IMR-90 (cell line): ENCODE data around the gene ARHGAP24. TPM values are rescaled to one million over a fixed set of nuclear protein-coding genes. Genes with fewer than 3 reads are reported as not detected.
A peak's percentile ranks its signal among the peaks of the same experiment; 100 is the strongest.

Source experiments
- ATAC-seq: fragments of 200-7000 bp; cut with Tn5 transposase; 2 replicates; pipeline ENCODE4 v1.9.1; 2020; ENCODE audit warnings: low read depth, mild to moderate bottlenecking, moderate library complexity
- BruUV-seq: library from RNA; stranded (reverse); fragments of 400-500 nt; replicated peaks from 2 replicates; lab custom pipeline; 2021; lab: Mats Ljungman, UMichigan
- CTCF ChIA-PET: fragments of 300-600 bp; formaldehyde crosslinking; extraction: SDS; loops from one replicate; lab custom pipeline; 2021; ENCODE audit warnings: antibody characterized with exemption; lab: Yijun Ruan, JAX
- POLR2A ChIA-PET: fragments of 300-600 bp; sonication (Branson Sonifier 250); formaldehyde crosslinking; loops from one replicate; lab custom pipeline; 2022; ENCODE audit warnings: antibody characterized with exemption; ENCODE audit not compliant: unreplicated experiment; lab: Charles Lee
- DNase-seq: peaks from one replicate; pipeline ENCODE4 v3.0.0; 2013
- H2AFZ ChIP-seq: replicated peaks from 2 replicates; pipeline ENCODE3; 2013; ENCODE audit warnings: low read length, mild to moderate bottlenecking; ENCODE audit not compliant: poor library complexity
- H2AK5ac ChIP-seq: 2 replicates; pipeline ENCODE4 v1.6.1; 2013; ENCODE audit warnings: low read depth, low read length, inconsistent platforms
- H2AK9ac ChIP-seq: replicated peaks from 2 replicates; pipeline ENCODE3; 2013; ENCODE audit warnings: mild to moderate bottlenecking, low read depth, low read length, moderate library complexity; ENCODE audit not compliant: poor library complexity
- H2BK120ac ChIP-seq: 2 replicates; pipeline ENCODE4 v1.6.1; 2013; ENCODE audit warnings: low read depth, low read length, inconsistent platforms
- H2BK15ac ChIP-seq: 3 replicates; pipeline ENCODE4 v1.6.1; 2013; ENCODE audit warnings: low read depth, low read length, inconsistent platforms
- H2BK20ac ChIP-seq: 2 replicates; pipeline ENCODE4 v1.6.1; 2013; ENCODE audit warnings: low read depth, mild to moderate bottlenecking, inconsistent platforms, low read length, moderate library complexity
- H2BK5ac ChIP-seq: 2 replicates; pipeline ENCODE4 v1.6.1; 2013; ENCODE audit warnings: mild to moderate bottlenecking, low read depth, low read length, inconsistent platforms; ENCODE audit not compliant: poor library complexity, severe bottlenecking
- H3K14ac ChIP-seq: replicated peaks from 2 replicates; pipeline ENCODE4 v1.6.1; 2013; ENCODE audit warnings: low read depth, low read length, inconsistent platforms
- H3K18ac ChIP-seq: 2 replicates; pipeline ENCODE4 v1.6.1; 2013; ENCODE audit warnings: low read depth, low read length, control low read depth
- H3K23ac ChIP-seq: 2 replicates; pipeline ENCODE4 v1.6.1; 2013; ENCODE audit warnings: low read depth, low read length, inconsistent platforms
- H3K27ac ChIP-seq: 2 replicates; pipeline ENCODE4 v1.5.1; 2013; ENCODE audit warnings: mild to moderate bottlenecking, control low read depth, low read length; ENCODE audit not compliant: insufficient read depth
- H3K27me3 ChIP-seq: 2 replicates; pipeline ENCODE4 v1.6.1; 2013; ENCODE audit warnings: low read length; ENCODE audit not compliant: control insufficient read depth, insufficient read depth
- H3K36me3 ChIP-seq: 2 replicates; pipeline ENCODE4 v1.6.1; 2013; ENCODE audit warnings: low read length, mixed read lengths; ENCODE audit not compliant: control insufficient read depth, insufficient read depth
- H3K4ac ChIP-seq: 2 replicates; pipeline ENCODE4 v1.6.1; 2013; ENCODE audit warnings: low read depth, low read length, inconsistent platforms
- H3K4me1 ChIP-seq: 2 replicates; pipeline ENCODE4 v1.6.1; 2013; ENCODE audit warnings: low read length, mixed read lengths; ENCODE audit not compliant: control insufficient read depth, insufficient read depth
- H3K4me2 ChIP-seq: 2 replicates; pipeline ENCODE4 v1.6.1; 2013; ENCODE audit warnings: low read depth, mild to moderate bottlenecking, control low read depth, low read length, moderate library complexity
- H3K4me3 ChIP-seq: 2 replicates; pipeline ENCODE4 v1.5.1; 2013; ENCODE audit warnings: low read depth, mild to moderate bottlenecking, control low read depth, low read length, moderate library complexity; ENCODE audit not compliant: insufficient read depth
- H3K56ac ChIP-seq: 2 replicates; pipeline ENCODE4 v1.6.1; 2013; ENCODE audit warnings: low read length, inconsistent platforms; ENCODE audit not compliant: insufficient read depth; ENCODE audit errors: extremely low read depth
- H3K79me1 ChIP-seq, 2 experiments: 2 replicates each; pipeline ENCODE4 v1.6.1; 2013; ENCODE audit warnings: low read length in 2 of 2, inconsistent platforms in 1 of 2, low read depth in 1 of 2
- H3K9ac ChIP-seq: 2 replicates; pipeline ENCODE4 v1.6.1; 2013; ENCODE audit warnings: low read depth, low read length, control low read depth
- H3K9me1 ChIP-seq: 2 replicates; pipeline ENCODE4 v1.6.1; 2013; ENCODE audit warnings: low read length, inconsistent platforms; ENCODE audit not compliant: insufficient read depth
- H3K9me3 ChIP-seq: 2 replicates; pipeline ENCODE4 v1.6.1; 2013; ENCODE audit warnings: low read length; ENCODE audit not compliant: control insufficient read depth, insufficient read depth
- H4K20me1 ChIP-seq: 2 replicates; pipeline ENCODE4 v1.6.1; 2013; ENCODE audit warnings: low read length, inconsistent platforms; ENCODE audit not compliant: insufficient read depth
- H4K5ac ChIP-seq: 2 replicates; pipeline ENCODE4 v1.6.1; 2013; ENCODE audit warnings: mild to moderate bottlenecking, low read depth, low read length, control low read depth
- H4K8ac ChIP-seq, 2 experiments: 2 replicates each; pipeline ENCODE4 v1.6.1; 2013; ENCODE audit warnings: low read depth in 2 of 2, low read length in 2 of 2, control low read depth in 1 of 2, inconsistent platforms in 1 of 2
- H4K91ac ChIP-seq: 2 replicates; pipeline ENCODE4 v1.6.1; 2013; ENCODE audit warnings: low read depth, low read length, inconsistent platforms; ENCODE audit not compliant: insufficient read depth
- BHLHE40 ChIP-seq: fragments of 150-350 bp; IDR thresholded peaks from 2 replicates; pipeline ENCODE4 v1.6.1; 2016; ENCODE audit warnings: mild to moderate bottlenecking, low read depth, low read length
- CEBPB ChIP-seq: IDR thresholded peaks from 2 replicates; pipeline ENCODE4 v1.6.1; 2012; ENCODE audit warnings: low read depth, low read length, improper control_type of control experiment
- CHD1 ChIP-seq: IDR thresholded peaks from 2 replicates; pipeline ENCODE4 v1.6.1; 2012; ENCODE audit warnings: low read depth, low read length, improper control_type of control experiment
- ELK1 ChIP-seq: fragments of 150-350 bp; IDR thresholded peaks from 2 replicates; pipeline ENCODE4 v1.6.1; 2016; ENCODE audit warnings: low read depth, mild to moderate bottlenecking, low read length, moderate library complexity, borderline replicate concordance
- FOS ChIP-seq: fragments of 150-350 bp; IDR thresholded peaks from 2 replicates; pipeline ENCODE4 v1.6.1; 2016; ENCODE audit warnings: low read depth, low read length
- MAFK ChIP-seq: IDR thresholded peaks from 2 replicates; pipeline ENCODE4 v1.6.1; 2012; ENCODE audit warnings: low read depth, low read length, improper control_type of control experiment
- MAZ ChIP-seq: IDR thresholded peaks from 2 replicates; pipeline ENCODE4 v1.6.1; 2012; ENCODE audit warnings: low read depth, mild to moderate bottlenecking, low read length, improper control_type of control experiment, moderate library complexity, borderline replicate concordance
- MXI1 ChIP-seq: IDR thresholded peaks from 2 replicates; pipeline ENCODE4 v1.6.1; 2012; ENCODE audit warnings: low read depth, mild to moderate bottlenecking, low read length, moderate library complexity, borderline replicate concordance
- POLR2A ChIP-seq: IDR thresholded peaks from 2 replicates; pipeline ENCODE4 v1.6.1; 2012; ENCODE audit warnings: mild to moderate bottlenecking, low read depth, low read length
- RAD21 ChIP-seq: IDR thresholded peaks from 2 replicates; pipeline ENCODE4 v1.6.1; 2012; ENCODE audit warnings: low read length, improper control_type of control experiment
- RCOR1 ChIP-seq: IDR thresholded peaks from 2 replicates; pipeline ENCODE4 v1.6.1; 2012; ENCODE audit warnings: mild to moderate bottlenecking, low read length, improper control_type of control experiment; ENCODE audit not compliant: insufficient replicate concordance
- RFX5 ChIP-seq: IDR thresholded peaks from 2 replicates; pipeline ENCODE4 v1.8.0; 2012; ENCODE audit warnings: low read depth, mild to moderate bottlenecking, low read length, moderate library complexity
- SMC3 ChIP-seq: fragments of 150-350 bp; IDR thresholded peaks from 2 replicates; pipeline ENCODE4 v1.6.1; 2016; ENCODE audit warnings: low read depth, mild to moderate bottlenecking, antibody characterized with exemption, low read length, moderate library complexity
- WGBS, 2 experiments: methylation state at CpG; one replicate each; pipeline versions ENCODE4 v1.1.5 to v1.1.7; 2013; ENCODE audit warnings: missing lambda C conversion rate in 2 of 2; ENCODE audit not compliant: insufficient read length in 1 of 2; ENCODE audit errors: extremely low coverage in 2 of 2; 5-methylcytosine and 5-hydroxymethylcytosine counted together
- dilution Hi-C: fragments of 300-500 bp; cut with HindIII; formaldehyde crosslinking; loops from one replicate; pipeline ENCODE4 v1.14.3; 2018; ENCODE audit warnings: low sequenced_read_pairs; ENCODE audit not compliant: unreplicated experiment
- in situ Hi-C: fragments of 300-500 bp; cut with MboI; formaldehyde crosslinking; loops from 3 replicates; pipeline ENCODE4 v1.14.3; 2019; ENCODE audit warnings: low sequenced_read_pairs, inconsistent platforms, mixed read lengths
- intact Hi-C: fragments of 100-400 bp; cut with micrococcal nuclease; formaldehyde crosslinking; loops from 2 replicates; pipeline ENCODE4 v1.10.0; 2022
- polyA plus RNA-seq, 3 experiments: library from polyadenylated mRNA; depleted of rRNA; stranded (reverse); fragments of >200 nt; gene quantifications; 2 replicates each; pipeline ENCODE4 v1.2.3, GENCODE V29; 2012; ENCODE audit warnings: low replicate concordance in 1 of 3
- total RNA-seq: library from RNA; depleted of rRNA; stranded (reverse); fragments of >200 nt; gene quantifications from 2 replicates; pipeline ENCODE4 v1.2.3, GENCODE V29; 2012
- TF ChIP-seq, protein P1 (sequence below): fragments of 150-350 bp; IDR thresholded peaks from 2 replicates; pipeline ENCODE4 v1.6.1; 2017; ENCODE audit warnings: mild to moderate bottlenecking, antibody characterized with exemption, low read length, low read depth
- TF ChIP-seq, protein P2 (sequence below): conservative IDR thresholded peaks from 2 replicates; pipeline ENCODE4 v1.5.1; 2012; ENCODE audit warnings: mild to moderate bottlenecking, low read depth, low read length, improper control_type of control experiment

Gene ARHGAP24
- total and polyA plus RNA-seq, 2 of the 4 experiments (the other 2 are of a cell fraction) = 11.9 to 24.0 TPM

DNA sequence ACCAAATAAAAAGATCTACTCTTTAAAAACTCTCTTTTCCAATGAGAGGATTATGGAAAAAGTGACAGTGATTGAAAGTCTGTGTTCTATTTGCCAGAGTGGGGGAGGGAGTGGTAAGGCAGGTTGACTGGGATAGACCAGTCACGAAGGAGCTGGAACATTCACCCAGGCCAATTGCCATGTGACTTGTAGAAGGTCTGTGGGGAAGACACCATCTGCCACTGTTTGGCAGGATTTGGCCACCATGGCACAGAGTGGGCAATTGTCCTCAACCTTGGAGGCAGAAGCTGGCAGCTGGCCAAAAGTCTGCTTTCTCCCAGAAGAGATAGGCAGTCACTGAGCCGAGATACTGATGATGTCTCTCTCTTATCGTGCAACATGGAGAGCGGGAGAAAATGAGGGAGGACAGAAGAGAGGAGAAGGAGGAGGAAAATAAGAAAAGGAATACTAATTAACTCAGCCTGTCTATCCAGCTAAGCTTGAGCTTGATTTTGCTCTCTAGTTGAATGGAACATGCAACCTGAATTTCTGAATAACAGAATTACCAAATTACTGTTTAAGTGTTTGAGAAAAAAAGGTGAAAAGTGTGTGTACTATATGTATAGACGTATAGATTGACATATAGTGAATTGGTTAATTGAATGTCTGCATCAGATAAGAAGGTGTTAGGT lies 267.1 kb downstream of the ARHGAP24 start:
- Histone ChIP-seq H3K56ac (no peak overlapping the region), H3K4ac (peak overlapping the region; percentile 57), H3K23ac (no peak overlapping the region), H2BK15ac (peak overlapping the region; percentile 66; the same call in 1 of the 3 replicates), H2BK5ac (no peak overlapping the region), H2BK120ac (peak overlapping the region; percentile 49), H4K8ac (peak overlapping the region; percentile 2 to 47; a peak in 2 of 4 replicates), H3K14ac (0 out of 2 replicates have a peak overlapping the region, but pooled peaks have one; percentile 29), H3K4me3 (no peak overlapping the region), H3K27ac (no peak overlapping the region), H4K91ac (peak overlapping the region; percentile 55), H2BK20ac (peak overlapping the region; percentile 73; the same call in 1 of the 2 replicates), H3K18ac (no peak overlapping the region), H3K27me3 (no peaks in the 10 kb centered on the region), H3K36me3 (no peaks in the 10 kb centered on the region), H2AFZ (peak overlapping the region; percentile 38), H3K4me1 (peaks cover 2% of the 10 kb centered on the region; the same call in 1 of the 2 replicates), H4K5ac (no peak overlapping the region), H2AK9ac (peak overlapping the region; percentile 43), H3K9ac (no peak overlapping the region), H3K9me3 (no peaks in the 10 kb centered on the region), H3K79me1 (no peaks in the 10 kb centered on the region), H3K4me2 (no peak overlapping the region), H3K9me1 (peaks cover 7% of the 10 kb centered on the region), H2AK5ac (peak overlapping the region; percentile 77), H4K20me1 (no peaks in the 10 kb centered on the region)
- intact Hi-C loops = loop anchor here (5.0 kb wide), 1 partner anchor 270 kb away; no protein-coding TSS in a partner anchor
- DNase-seq (no peak), ATAC-seq (no peak)
- ChIA-PET POLR2A (no interaction called here), CTCF (no interaction called here)
- in situ Hi-C loops = loop anchor here (5.0 kb wide), 1 partner anchor 595 kb away; no protein-coding TSS in a partner anchor
- dilution Hi-C loops = no loop called here
- 80% methylated on average over 1 of the region's 5 CpGs; no CpG with 5 or more reads in 1 of the 2 experiments for WGBS, 2 experiments
- no TSS peak for BruUV-seq
- TF ChIP-seq SMC3 (no peak), MXI1 (no peak), CHD1 (no peak), RFX5 (no peak), FOS (no peak), POLR2A (no peak), RAD21 (no peak), ELK1 (no peak), RCOR1 (no peak), MAZ (no peak), BHLHE40 (no peak), CEBPB (no peak), MAFK (no peak)
- TF ChIP-seq, protein P1, sequence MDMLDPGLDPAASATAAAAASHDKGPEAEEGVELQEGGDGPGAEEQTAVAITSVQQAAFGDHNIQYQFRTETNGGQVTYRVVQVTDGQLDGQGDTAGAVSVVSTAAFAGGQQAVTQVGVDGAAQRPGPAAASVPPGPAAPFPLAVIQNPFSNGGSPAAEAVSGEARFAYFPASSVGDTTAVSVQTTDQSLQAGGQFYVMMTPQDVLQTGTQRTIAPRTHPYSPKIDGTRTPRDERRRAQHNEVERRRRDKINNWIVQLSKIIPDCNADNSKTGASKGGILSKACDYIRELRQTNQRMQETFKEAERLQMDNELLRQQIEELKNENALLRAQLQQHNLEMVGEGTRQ = no peak
- TF ChIP-seq, protein P2, sequence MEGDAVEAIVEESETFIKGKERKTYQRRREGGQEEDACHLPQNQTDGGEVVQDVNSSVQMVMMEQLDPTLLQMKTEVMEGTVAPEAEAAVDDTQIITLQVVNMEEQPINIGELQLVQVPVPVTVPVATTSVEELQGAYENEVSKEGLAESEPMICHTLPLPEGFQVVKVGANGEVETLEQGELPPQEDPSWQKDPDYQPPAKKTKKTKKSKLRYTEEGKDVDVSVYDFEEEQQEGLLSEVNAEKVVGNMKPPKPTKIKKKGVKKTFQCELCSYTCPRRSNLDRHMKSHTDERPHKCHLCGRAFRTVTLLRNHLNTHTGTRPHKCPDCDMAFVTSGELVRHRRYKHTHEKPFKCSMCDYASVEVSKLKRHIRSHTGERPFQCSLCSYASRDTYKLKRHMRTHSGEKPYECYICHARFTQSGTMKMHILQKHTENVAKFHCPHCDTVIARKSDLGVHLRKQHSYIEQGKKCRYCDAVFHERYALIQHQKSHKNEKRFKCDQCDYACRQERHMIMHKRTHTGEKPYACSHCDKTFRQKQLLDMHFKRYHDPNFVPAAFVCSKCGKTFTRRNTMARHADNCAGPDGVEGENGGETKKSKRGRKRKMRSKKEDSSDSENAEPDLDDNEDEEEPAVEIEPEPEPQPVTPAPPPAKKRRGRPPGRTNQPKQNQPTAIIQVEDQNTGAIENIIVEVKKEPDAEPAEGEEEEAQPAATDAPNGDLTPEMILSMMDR = no peak
